Left forelimb (tissue), 1 donor: Measurements from ENCODE around the gene ADGRF5.
"Not testable (repeated sequence)": the region's sequence is repeated elsewhere in the genome, so short reads cannot be mapped to it uniquely, and the experiment has no call there.

ENCODE experiments used
- DNase-seq: peaks from one replicate; pipeline ENCODE4 v3.0.0-alpha.2; 2018; ENCODE audit warnings: low spot score

The ADGRF5 gene

GRCh38 chr6:46894433-46894832 lies 27.3 kb downstream of the ADGRF5 start:
- DNase-seq = no peak

GRCh38 chr6:46893648-46894047 lies 28.1 kb downstream of the ADGRF5 start:
- no peak for DNase-seq

- no peak for DNase-seq
These were observed 30.4 kb downstream of the ADGRF5 start for GRCh38 chr6:46891252-46891795.

- DNase-seq = no peak
These were observed 33.2 kb downstream of the ADGRF5 start for GRCh38 chr6:46888578-46888977.

- DNase-seq = no peak
These were observed 33.7 kb downstream of the ADGRF5 start for GRCh38 chr6:46888031-46888430.

GRCh38 chr6:46882645-46883044 lies 39.1 kb downstream of the ADGRF5 start:
- no peak for DNase-seq

GRCh38 chr6:46879003-46879402 lies 42.7 kb downstream of the ADGRF5 start:
- DNase-seq = no peak

- DNase-seq = no peak
These were observed 45.6 kb downstream of the ADGRF5 start for GRCh38 chr6:46876126-46876525.

- DNase-seq = no peak
These were observed 54.3 kb downstream of the ADGRF5 start for GRCh38 chr6:46867411-46867810.

- DNase-seq = no peak
These were observed 56.5 kb downstream of the ADGRF5 start for GRCh38 chr6:46865221-46865620.

- no peak for DNase-seq
These were observed 57.9 kb downstream of the ADGRF5 start for GRCh38 chr6:46863791-46864190.

- no peak for DNase-seq
These were observed 59.4 kb downstream of the ADGRF5 start for GRCh38 chr6:46862381-46862780.

GRCh38 chr6:46855966-46856365 lies 65.8 kb downstream of the ADGRF5 start:
- not testable (repeated sequence) for DNase-seq

GRCh38 chr6:46851576-46851975 lies 70.2 kb downstream of the ADGRF5 start:
- DNase-seq = not testable (repeated sequence)

- DNase-seq = no peak
These were observed 70.9 kb downstream of the ADGRF5 start for GRCh38 chr6:46850792-46851191.

- no peak for DNase-seq
These were observed 72.4 kb downstream of the ADGRF5 start for GRCh38 chr6:46849361-46849690.

- DNase-seq = peak; percentile 86
These were observed 72.9 kb downstream of the ADGRF5 start for GRCh38 chr6:46848684-46849360.

GRCh38 chr6:46845126-46845525 lies 76.6 kb downstream of the ADGRF5 start:
- DNase-seq = no peak

GRCh38 chr6:46842252-46842846 lies 79.4 kb downstream of the ADGRF5 start:
- not testable (repeated sequence) for DNase-seq

GRCh38 chr6:46838033-46838432 lies 83.7 kb downstream of the ADGRF5 start:
- DNase-seq = no peak

GRCh38 chr6:46834991-46835390 lies 86.7 kb downstream of the ADGRF5 start:
- DNase-seq = not testable (repeated sequence)

GRCh38 chr6:46834257-46834916 lies 87.4 kb downstream of the ADGRF5 start:
- DNase-seq = not testable (repeated sequence)

GRCh38 chr6:46832816-46833215 lies 88.9 kb downstream of the ADGRF5 start:
- DNase-seq = no peak
